DMS53 treated with DMSO at 0.1 percent for 48 hours (cell line): ENCODE measurements around the gene PRKAR1A.
A peak's percentile ranks its signal among the peaks of the same experiment; 100 is the strongest.
"Not testable (repeated sequence)": the region's sequence is repeated elsewhere in the genome, so short reads cannot be mapped to it uniquely, and the experiment has no call there.

Experiments used
- DNase-seq: peaks from one replicate; lab custom pipeline; 2025; ENCODE audit not compliant: unreplicated experiment; lab: John Stamatoyannopoulos, UW

Gene PRKAR1A

DNA sequence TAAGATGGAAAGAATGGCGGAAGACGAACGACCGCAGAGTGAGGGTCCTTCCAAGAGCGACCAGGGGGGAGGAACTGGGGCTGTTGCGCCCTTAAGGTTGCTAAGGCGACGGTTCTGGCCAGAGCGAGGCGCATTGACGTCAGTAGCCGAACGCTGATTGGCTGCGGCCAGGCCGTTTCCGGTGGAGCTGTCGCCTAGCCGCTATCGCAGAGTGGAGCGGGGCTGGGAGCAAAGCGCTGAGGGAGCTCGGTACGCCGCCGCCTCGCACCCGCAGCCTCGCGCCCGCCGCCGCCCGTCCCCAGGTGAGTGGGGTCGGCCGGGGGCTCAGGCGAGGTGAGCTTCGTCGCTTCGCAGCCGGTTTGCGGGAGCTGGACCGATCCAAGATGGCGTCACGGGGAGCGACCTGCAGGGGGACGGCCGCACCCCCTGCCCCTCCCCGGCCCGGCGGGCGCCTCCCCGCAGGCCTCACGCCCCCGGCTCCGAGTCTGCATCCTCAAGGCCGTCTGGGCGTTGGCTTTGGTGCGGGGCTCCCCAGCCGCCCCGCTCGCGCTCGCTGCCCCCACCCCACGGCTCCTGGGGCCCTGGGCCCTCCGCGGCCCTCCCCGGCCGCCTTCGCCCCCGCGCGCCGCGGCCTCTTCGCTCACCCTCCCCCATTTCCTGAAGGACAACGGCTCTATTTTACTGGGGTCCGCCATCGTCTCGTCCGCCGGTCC is at the start of gene PRKAR1A:
Gene PRKAR1A, plus strand, starts transcription at position 184 of the 713 bp plus-strand sequence. CDS start 2,970 bp downstream, outside the sequence.
- DNase-seq = peak; percentile 93

DNA sequence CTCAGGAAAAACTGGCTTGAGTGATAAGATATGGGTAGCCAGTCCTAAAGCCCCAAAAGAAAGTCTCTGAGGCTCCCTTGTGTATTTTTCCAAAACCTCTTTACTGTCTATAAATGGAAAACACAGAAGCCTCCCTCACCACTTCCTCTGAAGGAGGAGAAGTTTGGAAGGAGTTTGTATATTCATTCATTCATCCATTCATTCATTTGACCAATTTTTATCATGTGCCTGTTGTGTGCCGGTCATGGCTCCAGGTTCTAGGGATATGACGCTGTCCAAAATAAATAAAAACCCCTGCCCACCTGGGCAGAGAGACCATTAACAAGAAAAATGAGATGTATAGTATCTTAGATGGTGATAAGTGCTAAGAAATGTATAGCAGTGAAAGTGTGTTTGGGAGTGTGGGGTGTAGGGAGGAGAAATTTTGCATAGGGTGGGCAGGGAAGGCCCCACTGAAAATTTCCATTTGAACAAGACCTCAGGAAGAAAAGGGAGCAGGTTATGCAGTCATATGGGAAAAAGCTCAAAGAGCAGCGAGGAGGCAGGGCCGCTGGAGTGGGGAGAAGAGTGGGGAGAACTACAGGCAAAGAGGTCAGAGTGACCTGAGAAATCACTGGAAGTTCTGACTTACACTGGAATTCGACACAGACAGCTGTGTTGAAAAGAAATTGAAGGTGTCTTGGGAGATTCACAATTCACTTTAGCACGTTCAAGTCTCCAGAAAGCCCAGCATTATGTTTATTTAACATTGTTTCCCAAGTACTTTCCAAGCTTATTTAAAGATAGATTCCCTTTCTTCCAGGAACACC is 48.8 kb upstream of the PRKAR1A start:
- no peak for DNase-seq

GRCh38 chr17:68468334-68468733 is 43.9 kb upstream of the PRKAR1A start:
- DNase-seq = no peak

GRCh38 chr17:68468788-68469187 is 43.4 kb upstream of the PRKAR1A start:
- no peak for DNase-seq

DNA sequence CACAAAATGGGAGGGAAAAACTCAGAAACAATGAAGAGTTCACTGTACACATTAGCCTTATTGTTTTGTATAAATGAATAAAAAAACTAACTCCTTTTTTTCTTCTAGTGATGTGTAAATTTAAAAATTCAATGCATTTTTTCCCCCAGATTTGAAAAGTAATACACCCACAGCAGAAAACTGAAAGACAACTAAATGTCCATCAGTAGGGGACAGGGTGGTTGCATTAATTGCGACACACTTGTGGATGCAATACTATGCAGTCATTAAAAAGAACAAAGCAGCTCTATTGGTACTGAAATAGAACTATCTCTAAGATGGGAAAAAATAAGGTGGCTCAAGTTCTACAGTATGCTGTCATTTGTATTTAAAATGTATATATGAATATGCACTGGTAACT is 41.3 kb upstream of the PRKAR1A start:
- no peak for DNase-seq

DNA sequence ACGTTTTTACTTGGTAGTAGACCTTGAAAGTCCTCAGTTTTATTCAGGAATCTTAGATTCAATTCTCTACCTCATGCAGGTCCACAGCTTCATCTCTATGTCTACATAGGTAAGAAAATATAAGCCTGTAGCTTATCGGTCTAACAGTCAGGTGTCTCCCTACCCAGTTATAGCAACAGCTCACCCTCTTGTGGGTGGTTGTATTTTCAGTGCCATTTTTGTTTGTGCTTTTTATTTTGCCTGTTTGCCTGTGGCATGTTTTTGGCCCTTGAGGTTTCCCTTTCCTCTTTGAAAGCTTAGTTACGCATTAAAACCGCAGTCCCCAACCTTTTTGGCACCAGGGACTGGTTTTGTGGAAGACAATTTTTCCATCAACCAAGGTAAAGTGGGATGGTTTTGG is 31.3 kb upstream of the PRKAR1A start:
- no peak for DNase-seq

DNA sequence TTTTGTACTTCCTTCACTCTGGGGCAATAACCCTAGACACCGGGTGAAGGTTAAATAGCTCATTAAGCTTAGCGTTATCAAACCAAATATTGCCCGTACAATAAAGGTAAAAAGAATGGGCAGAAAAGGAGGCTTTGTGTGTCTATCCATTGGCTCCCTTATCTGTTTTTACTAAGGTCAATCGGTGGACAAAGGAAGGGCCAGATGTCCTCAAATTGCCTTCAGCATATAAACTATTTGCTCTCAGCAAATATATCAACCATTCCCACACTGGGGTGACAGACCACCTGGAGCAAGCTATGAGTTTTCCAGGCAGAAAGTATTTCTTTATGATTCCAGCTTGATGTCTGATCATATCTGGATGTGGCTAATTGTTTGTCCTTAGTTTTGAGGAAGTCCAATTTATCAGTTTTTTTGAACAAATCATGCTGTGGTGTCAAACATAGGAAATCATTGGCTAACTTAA is 29.6 kb upstream of the PRKAR1A start:
- DNase-seq = no peak

GRCh38 chr17:68484458-68484857 is 27.8 kb upstream of the PRKAR1A start:
- no peak for DNase-seq

GRCh38 chr17:68489919-68490318 is 22.3 kb upstream of the PRKAR1A start:
- no peak for DNase-seq

- no peak for DNase-seq
These were observed 20.6 kb upstream of the PRKAR1A start for GRCh38 chr17:68491381-68492231.

DNA sequence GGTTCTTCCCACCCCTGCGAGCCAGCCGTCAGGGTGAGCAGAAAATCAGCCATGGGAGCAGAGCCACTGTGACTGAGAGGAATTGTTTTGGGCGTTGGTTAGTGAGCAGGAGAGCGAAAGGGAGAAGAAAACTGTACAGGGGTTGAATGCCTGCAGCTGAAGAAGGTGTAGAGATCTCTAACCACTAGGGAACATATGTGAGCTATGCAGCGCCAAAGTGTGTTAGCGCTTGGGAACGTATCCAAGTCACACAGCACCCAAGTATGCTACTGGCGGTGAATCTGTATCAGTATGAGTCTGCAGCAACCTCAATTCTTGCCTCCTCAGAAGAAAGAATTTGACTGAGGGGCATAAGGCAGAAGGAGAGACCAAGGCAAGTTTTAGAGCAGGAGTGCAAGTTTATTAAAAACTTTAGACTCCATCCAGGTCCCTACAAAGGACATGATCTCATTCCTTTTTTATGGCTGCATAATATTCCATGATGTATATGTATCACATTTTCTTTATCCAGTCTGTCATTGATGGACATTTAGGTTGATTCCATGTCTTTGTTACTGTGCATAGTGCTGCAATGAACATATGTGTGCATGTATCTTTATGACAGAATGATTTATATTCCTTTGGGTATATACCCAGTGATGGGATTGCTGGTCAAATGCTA is 19.7 kb upstream of the PRKAR1A start:
- not testable (repeated sequence) for DNase-seq

GRCh38 chr17:68495081-68495480 is 17.1 kb upstream of the PRKAR1A start:
- no peak for DNase-seq

DNA sequence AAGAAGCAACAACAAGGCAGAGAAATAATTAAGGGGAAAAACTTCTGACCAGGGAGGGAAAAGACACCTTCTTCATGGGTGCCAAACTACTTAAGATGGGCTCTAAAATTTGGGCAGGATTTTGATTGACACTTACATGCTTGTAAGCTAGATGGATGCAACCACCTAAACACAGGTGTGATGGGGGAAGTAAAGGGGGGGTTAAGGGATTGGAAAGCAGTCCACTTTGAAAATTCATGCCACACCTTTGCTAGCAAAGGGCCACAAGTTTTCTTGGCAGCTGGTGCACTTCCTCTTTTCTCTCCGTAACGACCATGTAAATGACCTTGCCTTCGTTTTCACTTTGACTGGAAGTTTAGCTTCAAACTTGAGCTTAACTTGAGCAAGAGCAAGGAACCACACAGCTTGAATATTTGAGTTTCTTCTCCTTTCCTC is 14.3 kb upstream of the PRKAR1A start:
- no peak for DNase-seq

GRCh38 chr17:68498479-68499326 is 13.5 kb upstream of the PRKAR1A start:
- no peak for DNase-seq

DNA sequence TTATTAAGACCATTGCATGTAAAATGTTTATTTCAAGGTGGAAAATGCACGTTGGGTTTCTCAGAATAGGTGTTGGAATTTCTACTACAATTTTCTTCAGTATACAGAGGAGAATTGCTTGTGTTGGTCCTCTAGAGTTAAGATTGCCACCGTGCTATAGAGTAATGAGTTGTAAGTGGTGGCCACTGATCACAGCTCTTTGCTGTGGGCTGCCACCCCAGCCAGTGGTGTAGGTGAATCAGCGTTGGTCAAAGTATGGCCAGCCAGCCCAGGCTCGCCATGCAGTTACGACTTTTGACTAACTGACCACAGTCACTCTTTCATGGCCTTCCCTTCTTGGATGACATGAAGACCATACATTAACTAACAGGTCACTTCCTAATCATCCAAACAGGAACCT is 12.6 kb upstream of the PRKAR1A start:
- no peak for DNase-seq

- DNase-seq = no peak
These were observed 11.2 kb upstream of the PRKAR1A start for GRCh38 chr17:68501074-68501473.

DNA sequence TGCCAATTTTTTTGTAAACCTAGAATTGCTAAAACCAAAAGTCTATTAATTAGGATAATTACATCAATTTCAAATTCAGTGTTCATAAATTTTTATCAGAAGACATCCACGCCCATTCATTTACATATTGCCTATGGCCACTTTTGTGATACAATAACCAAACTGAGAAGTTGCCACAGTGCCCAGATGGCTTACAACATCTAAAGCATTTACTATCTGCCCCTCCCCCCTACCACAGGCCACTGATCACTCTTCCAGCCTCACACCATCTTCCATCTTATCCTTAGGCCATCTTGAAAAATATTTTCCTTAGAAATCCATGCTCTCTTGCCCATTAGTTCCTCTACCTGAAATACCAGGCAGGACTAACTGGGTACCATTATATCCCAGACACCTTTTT is 6.3 kb upstream of the PRKAR1A start:
- DNase-seq = no peak

DNA sequence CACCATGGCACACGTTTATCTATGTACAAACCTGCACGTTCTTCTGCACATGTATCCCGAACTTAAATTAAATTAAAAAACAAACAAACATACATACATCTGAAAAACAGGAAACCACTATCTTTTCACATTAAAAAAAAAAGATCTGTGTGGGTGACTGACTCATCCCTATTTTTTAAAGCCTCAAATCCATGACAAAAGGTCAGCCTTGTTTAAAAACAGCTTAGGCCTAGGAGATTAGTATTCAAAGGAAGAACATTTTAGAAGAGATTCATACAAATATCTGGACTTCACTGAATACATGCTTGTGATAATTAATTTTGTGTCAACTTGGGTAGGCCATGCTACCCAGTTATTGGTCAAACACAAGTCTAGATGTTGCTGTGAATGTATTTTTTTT is 4.7 kb upstream of the PRKAR1A start:
- no peak for DNase-seq

DNA sequence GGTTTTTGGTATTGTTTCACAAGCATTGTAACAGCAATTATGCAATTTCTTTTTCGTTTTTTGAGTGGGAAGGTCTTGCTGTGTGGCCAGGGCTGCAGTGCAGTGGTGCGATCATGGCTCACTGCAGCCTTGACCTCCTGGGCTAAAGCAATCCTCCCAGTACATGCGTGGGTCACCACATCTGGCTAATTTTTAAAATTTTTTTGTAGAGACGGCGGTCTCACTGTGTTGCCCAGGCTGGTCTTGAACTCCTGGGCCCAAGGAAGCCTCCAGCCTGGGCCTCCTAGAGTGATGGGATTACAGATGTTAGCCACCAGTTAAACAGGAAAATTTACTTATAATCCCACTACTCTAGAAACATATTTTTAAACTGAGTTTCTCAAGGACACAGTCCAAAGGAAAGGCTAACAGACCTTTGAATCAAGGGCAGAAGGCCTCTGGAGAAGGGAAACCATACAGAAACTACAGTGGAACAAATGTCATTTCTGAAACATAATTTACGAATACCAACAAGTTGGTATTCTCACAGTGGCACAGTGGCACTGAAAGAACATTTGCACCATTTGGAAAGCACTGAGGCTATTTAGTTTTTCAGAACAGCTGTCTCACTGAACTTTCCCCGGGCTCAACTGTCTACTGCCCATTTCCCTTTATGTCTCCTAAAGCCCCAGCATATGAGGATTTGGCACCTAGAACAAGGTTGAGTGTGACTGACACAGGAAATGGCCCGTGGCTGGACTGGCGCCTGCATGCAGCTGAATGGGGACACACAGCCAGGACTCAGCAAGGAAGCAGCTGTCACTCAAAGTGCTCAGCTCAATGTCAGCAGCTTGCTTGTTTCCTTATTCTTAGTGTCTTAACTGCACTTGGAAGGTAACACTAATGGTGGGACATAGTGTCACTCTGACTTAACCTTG is 2.8 kb upstream of the PRKAR1A start:
- DNase-seq = peak; percentile 93
